Heart left ventricle (tissue), 13 donors: ENCODE measurements around the gene PPT2.

Source experiments
- POLR2A ChIP-seq, 2 donors: fragments of 450-650 bp; IDR thresholded peaks; one replicate each; pipeline ENCODE4 v1.6.1; 2017; ENCODE audit warnings: antibody characterized with exemption in 2 of 2, mild to moderate bottlenecking in 2 of 2, moderate library complexity in 2 of 2
- TF ChIP-seq, protein P1 (sequence below), 12 donors: fragments of 200-600 bp; sonication (generic) in 4 of 12; IDR thresholded peaks; one replicate each; pipeline versions ENCODE4 v1.5.0 to v1.8.0; 2018 to 2022; ENCODE audit warnings: antibody characterized with exemption in 12 of 12, mild to moderate bottlenecking in 5 of 12
- donor health status: ischemic (EF 13 %, LVEDD 7.1; RV severe dilation, severe dysfunction).
- donor health status: DM: no; HTN: yes; CAD: no.
- donor health status: DM: no; HTN: no; CAD: no.
- donor health status: ischemic (EF 25% LVEDD 6.9; RV normal size, moderate dysfunction).
- donor health status: ischemic (EF 25% LVEDD 5.7; RV mildly dilated, moderate dysfunction).
- donor health status: ischemic (EF 35%, LVEDD 5.7; RV mildly dilated, moderate dysfunction).
- donor health status: nonischemic (EF 11% LVEDD 7.7; RV severe dilation, severe dysfunction).
- donor health status: DM: yes; HTN: yes; CAD: no.
- donor health status: PGD.
- donor health status: ischemic (EF 29% LVEDD 5.4; RV normal size, mild dysfunction).
- donor health status: nonischemic (EF 23%, LVEDD 6.1; RV moderate dilation, normal function).

DNA sequence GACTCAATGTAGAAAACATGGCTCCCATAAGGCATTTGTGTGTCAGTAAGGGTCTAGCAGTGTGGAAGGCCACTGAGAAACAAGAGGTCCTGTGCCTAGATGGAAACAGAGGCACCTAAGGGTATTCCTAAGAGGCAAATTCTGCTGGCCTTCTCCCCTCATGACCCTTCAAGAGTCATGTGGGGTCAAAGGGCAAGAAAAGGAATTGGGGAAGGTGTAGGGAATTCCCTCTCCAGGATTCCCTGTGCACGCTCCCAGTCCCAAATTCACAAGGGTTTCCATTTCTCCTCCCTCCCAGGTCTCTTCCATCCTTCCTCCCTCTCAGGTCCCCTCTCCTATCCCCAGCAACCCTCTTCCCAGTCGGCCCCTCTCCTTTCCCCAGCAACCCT lies 21.4 kb downstream of the PPT2 start:
- TF ChIP-seq, protein P1, sequence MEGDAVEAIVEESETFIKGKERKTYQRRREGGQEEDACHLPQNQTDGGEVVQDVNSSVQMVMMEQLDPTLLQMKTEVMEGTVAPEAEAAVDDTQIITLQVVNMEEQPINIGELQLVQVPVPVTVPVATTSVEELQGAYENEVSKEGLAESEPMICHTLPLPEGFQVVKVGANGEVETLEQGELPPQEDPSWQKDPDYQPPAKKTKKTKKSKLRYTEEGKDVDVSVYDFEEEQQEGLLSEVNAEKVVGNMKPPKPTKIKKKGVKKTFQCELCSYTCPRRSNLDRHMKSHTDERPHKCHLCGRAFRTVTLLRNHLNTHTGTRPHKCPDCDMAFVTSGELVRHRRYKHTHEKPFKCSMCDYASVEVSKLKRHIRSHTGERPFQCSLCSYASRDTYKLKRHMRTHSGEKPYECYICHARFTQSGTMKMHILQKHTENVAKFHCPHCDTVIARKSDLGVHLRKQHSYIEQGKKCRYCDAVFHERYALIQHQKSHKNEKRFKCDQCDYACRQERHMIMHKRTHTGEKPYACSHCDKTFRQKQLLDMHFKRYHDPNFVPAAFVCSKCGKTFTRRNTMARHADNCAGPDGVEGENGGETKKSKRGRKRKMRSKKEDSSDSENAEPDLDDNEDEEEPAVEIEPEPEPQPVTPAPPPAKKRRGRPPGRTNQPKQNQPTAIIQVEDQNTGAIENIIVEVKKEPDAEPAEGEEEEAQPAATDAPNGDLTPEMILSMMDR (IDR thresholded peaks at IDR 0.05), result no peak
- TF ChIP-seq POLR2A (IDR thresholded peaks at IDR 0.05), result no peak
